ENCODE results near the gene CRB2.

DNA sequence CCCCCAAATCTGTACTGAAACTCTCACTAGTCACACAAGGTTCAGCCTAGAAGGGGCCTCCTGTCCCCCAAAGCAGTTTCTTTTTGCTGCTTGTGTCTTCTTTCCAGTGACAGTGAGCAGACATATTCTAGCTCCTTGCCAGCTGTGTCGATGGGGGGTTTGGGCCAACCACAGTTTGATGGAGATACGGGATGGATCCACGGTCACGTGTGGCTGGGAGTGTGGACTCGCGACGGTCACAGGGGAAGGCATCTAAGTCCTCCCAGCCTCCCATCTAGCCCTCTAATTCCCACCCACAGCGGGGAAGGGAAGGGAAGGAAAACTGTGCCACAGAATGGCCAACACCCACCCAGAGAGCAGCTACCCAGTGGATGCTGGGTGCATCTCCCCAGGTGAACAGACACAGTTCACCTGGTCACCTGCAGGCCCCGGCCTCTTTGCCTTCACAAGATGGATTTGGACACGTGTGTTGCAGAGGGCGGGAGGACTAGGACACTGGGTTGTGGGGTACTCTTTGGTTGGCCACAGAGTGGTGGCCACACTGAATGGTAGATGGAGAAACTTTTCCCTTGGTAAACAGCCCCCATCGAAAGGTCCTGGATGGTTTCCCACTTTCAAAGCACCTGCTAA is 54.4 kb downstream of the CRB2 start:
- no peak for TF ChIP-seq CTCF (IDR thresholded peaks at IDR 0.05; ENCODE audit: extremely low read depth in 1 of 2, insufficient read depth in 1 of 2, low read depth in 1 of 2, low read length in 2 of 2)
- no peak for TF ChIP-seq POLR2A (IDR thresholded peaks at IDR 0.05; ENCODE audit: low read depth, low read length)
- TF ChIP-seq POLR2AphosphoS5 (IDR thresholded peaks at IDR 0.05; ENCODE audit: insufficient read depth, low read depth, low read length) = no peak
